GM12872 (cell line): Measurements from ENCODE around the gene LGI2.

Experiments
- CTCF ChIP-seq: IDR thresholded peaks from 3 replicates; pipeline ENCODE4 v1.5.1; 2011; ENCODE audit warnings: low read depth, mild to moderate bottlenecking, low read length, moderate library complexity; ENCODE audit not compliant: insufficient read depth

Gene LGI2

DNA sequence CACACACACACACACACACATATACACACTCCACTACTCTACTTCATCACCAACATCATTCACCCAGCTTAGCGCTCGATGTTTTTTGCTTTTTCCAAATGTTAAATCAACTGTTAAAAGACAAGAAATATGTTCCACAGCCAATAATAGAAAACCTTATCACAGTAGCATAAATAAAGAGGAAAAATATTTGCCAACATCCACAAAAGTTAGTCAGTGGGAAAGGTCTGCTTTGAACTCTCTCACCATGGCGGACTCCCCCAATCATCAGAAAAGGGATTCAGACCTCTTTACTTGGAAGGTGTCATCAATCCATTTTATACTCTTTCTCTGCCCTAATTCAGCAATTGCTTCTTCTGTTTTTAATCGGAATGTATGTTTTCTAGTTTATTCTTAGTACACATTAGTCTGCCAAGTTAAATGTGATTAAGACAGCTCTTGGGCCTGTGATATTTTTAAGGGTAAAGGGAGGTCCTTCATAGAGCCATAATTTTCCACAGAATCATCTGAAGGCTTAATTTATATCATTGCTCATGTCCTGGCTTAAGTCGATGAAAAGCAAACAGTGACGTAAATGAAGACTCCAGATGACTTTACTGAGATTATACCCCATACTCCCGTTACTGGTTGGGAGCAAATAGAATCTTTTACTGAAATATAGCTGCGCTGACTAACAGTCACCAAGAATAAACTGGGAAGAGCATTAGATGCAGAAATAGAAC, 29.7 kb upstream of the LGI2 start:
- TF ChIP-seq CTCF, result no peak

DNA sequence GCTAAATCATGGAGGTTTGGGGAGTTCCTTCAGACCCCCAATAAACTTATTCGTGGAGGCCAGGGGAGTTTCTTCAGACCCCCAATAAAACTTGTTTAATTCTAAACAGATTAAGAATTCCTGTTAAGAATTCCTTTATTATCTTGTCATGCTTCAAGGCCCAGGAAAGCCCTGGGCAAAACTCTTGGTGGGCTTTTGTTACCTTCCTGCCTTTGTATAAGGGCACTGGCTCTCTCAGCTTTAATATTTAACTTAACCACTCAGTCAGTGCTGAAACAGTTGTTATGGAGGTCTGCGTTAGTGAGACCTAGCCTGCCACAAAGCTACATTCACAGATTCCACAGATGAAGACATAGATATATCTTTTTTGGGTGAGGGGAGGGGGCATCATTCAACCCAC, 29.0 kb upstream of the LGI2 start:
- no peak for TF ChIP-seq CTCF

- no peak for TF ChIP-seq CTCF
Measured at GRCh38 chr4:25058796-25059195, 28.1 kb upstream of the LGI2 start.

DNA sequence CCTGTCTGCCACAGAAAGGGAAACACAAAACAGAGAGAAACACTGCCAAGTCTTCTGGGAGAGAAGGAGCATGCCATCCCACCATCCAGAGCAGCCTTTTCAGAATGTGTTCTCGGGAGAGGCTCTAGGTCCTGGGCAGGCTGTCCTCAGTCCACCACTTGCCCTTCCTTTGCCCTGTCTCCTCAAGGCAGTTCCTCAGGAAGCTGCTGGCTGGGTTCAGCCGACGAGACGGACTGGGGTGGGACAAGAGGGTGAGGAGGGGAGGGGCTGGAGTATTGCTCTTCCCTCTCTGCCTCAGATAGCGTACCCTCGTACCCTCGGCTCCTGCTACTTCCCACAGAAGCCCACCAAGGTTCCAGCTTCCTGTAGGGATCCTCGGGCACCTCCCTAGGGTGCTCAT, 26.6 kb upstream of the LGI2 start:
- no peak for TF ChIP-seq CTCF

- no peak for TF ChIP-seq CTCF
Measured at GRCh38 chr4:25051534-25051933, 20.8 kb upstream of the LGI2 start.

GRCh38 chr4:25050370-25051078, 19.8 kb upstream of the LGI2 start:
- no peak for TF ChIP-seq CTCF

DNA sequence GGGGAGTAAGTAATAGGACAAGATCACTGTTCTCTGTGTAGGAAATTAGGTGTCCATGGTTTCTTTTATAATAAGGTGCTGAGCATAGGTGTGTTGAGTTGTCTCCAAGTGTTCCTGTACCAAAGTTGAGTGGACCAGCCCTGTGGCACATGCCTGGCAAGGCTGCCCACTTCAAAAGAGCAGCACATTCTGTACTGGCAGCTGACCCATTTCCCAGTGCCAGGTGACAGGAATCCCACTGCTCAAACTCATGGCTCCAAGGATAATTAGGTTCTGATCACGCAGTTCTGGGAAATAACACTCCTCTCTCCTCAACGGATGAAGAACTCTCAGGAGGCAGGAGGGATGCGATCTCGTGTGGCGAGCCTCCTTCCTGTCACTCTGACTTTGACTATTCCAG, 12.8 kb upstream of the LGI2 start:
- TF ChIP-seq CTCF, result no peak
